IMR-90 (cell line): ENCODE measurements around the gene MYOZ3. TPM values are rescaled to one million over a fixed set of nuclear protein-coding genes. Genes with fewer than 3 reads are reported as not detected.

Source experiments
- ATAC-seq: fragments of 200-7000 bp; cut with Tn5 transposase; 2 replicates; pipeline ENCODE4 v1.9.1; 2020; ENCODE audit warnings: low read depth, mild to moderate bottlenecking, moderate library complexity
- BruUV-seq: library from RNA; stranded (reverse); fragments of 400-500 nt; replicated peaks from 2 replicates; lab custom pipeline; 2021; lab: Mats Ljungman, UMichigan
- CTCF ChIA-PET: fragments of 300-600 bp; formaldehyde crosslinking; extraction: SDS; loops from one replicate; lab custom pipeline; 2021; ENCODE audit warnings: antibody characterized with exemption; lab: Yijun Ruan, JAX
- POLR2A ChIA-PET: fragments of 300-600 bp; sonication (Branson Sonifier 250); formaldehyde crosslinking; loops from one replicate; lab custom pipeline; 2022; ENCODE audit warnings: antibody characterized with exemption; ENCODE audit not compliant: unreplicated experiment; lab: Charles Lee
- DNase-seq: peaks from one replicate; pipeline ENCODE4 v3.0.0; 2013
- H2AFZ ChIP-seq: replicated peaks from 2 replicates; pipeline ENCODE3; 2013; ENCODE audit warnings: low read length, mild to moderate bottlenecking; ENCODE audit not compliant: poor library complexity
- H2AK5ac ChIP-seq: 2 replicates; pipeline ENCODE4 v1.6.1; 2013; ENCODE audit warnings: low read depth, low read length, inconsistent platforms
- H2AK9ac ChIP-seq: replicated peaks from 2 replicates; pipeline ENCODE3; 2013; ENCODE audit warnings: mild to moderate bottlenecking, low read depth, low read length, moderate library complexity; ENCODE audit not compliant: poor library complexity
- H2BK120ac ChIP-seq: 2 replicates; pipeline ENCODE4 v1.6.1; 2013; ENCODE audit warnings: low read depth, low read length, inconsistent platforms
- H2BK15ac ChIP-seq: 3 replicates; pipeline ENCODE4 v1.6.1; 2013; ENCODE audit warnings: low read depth, low read length, inconsistent platforms
- H2BK20ac ChIP-seq: 2 replicates; pipeline ENCODE4 v1.6.1; 2013; ENCODE audit warnings: low read depth, mild to moderate bottlenecking, inconsistent platforms, low read length, moderate library complexity
- H2BK5ac ChIP-seq: 2 replicates; pipeline ENCODE4 v1.6.1; 2013; ENCODE audit warnings: mild to moderate bottlenecking, low read depth, low read length, inconsistent platforms; ENCODE audit not compliant: poor library complexity, severe bottlenecking
- H3K14ac ChIP-seq: replicated peaks from 2 replicates; pipeline ENCODE4 v1.6.1; 2013; ENCODE audit warnings: low read depth, low read length, inconsistent platforms
- H3K18ac ChIP-seq: 2 replicates; pipeline ENCODE4 v1.6.1; 2013; ENCODE audit warnings: low read depth, low read length, control low read depth
- H3K23ac ChIP-seq: 2 replicates; pipeline ENCODE4 v1.6.1; 2013; ENCODE audit warnings: low read depth, low read length, inconsistent platforms
- H3K27ac ChIP-seq: 2 replicates; pipeline ENCODE4 v1.5.1; 2013; ENCODE audit warnings: mild to moderate bottlenecking, control low read depth, low read length; ENCODE audit not compliant: insufficient read depth
- H3K27me3 ChIP-seq: 2 replicates; pipeline ENCODE4 v1.6.1; 2013; ENCODE audit warnings: low read length; ENCODE audit not compliant: control insufficient read depth, insufficient read depth
- H3K36me3 ChIP-seq: 2 replicates; pipeline ENCODE4 v1.6.1; 2013; ENCODE audit warnings: low read length, mixed read lengths; ENCODE audit not compliant: control insufficient read depth, insufficient read depth
- H3K4ac ChIP-seq: 2 replicates; pipeline ENCODE4 v1.6.1; 2013; ENCODE audit warnings: low read depth, low read length, inconsistent platforms
- H3K4me1 ChIP-seq: 2 replicates; pipeline ENCODE4 v1.6.1; 2013; ENCODE audit warnings: low read length, mixed read lengths; ENCODE audit not compliant: control insufficient read depth, insufficient read depth
- H3K4me2 ChIP-seq: 2 replicates; pipeline ENCODE4 v1.6.1; 2013; ENCODE audit warnings: low read depth, mild to moderate bottlenecking, control low read depth, low read length, moderate library complexity
- H3K4me3 ChIP-seq: 2 replicates; pipeline ENCODE4 v1.5.1; 2013; ENCODE audit warnings: low read depth, mild to moderate bottlenecking, control low read depth, low read length, moderate library complexity; ENCODE audit not compliant: insufficient read depth
- H3K56ac ChIP-seq: 2 replicates; pipeline ENCODE4 v1.6.1; 2013; ENCODE audit warnings: low read length, inconsistent platforms; ENCODE audit not compliant: insufficient read depth; ENCODE audit errors: extremely low read depth
- H3K79me1 ChIP-seq, 2 experiments: 2 replicates each; pipeline ENCODE4 v1.6.1; 2013; ENCODE audit warnings: low read length in 2 of 2, inconsistent platforms in 1 of 2, low read depth in 1 of 2
- H3K9ac ChIP-seq: 2 replicates; pipeline ENCODE4 v1.6.1; 2013; ENCODE audit warnings: low read depth, low read length, control low read depth
- H3K9me1 ChIP-seq: 2 replicates; pipeline ENCODE4 v1.6.1; 2013; ENCODE audit warnings: low read length, inconsistent platforms; ENCODE audit not compliant: insufficient read depth
- H3K9me3 ChIP-seq: 2 replicates; pipeline ENCODE4 v1.6.1; 2013; ENCODE audit warnings: low read length; ENCODE audit not compliant: control insufficient read depth, insufficient read depth
- H4K20me1 ChIP-seq: 2 replicates; pipeline ENCODE4 v1.6.1; 2013; ENCODE audit warnings: low read length, inconsistent platforms; ENCODE audit not compliant: insufficient read depth
- H4K5ac ChIP-seq: 2 replicates; pipeline ENCODE4 v1.6.1; 2013; ENCODE audit warnings: mild to moderate bottlenecking, low read depth, low read length, control low read depth
- H4K8ac ChIP-seq, 2 experiments: 2 replicates each; pipeline ENCODE4 v1.6.1; 2013; ENCODE audit warnings: low read depth in 2 of 2, low read length in 2 of 2, control low read depth in 1 of 2, inconsistent platforms in 1 of 2
- H4K91ac ChIP-seq: 2 replicates; pipeline ENCODE4 v1.6.1; 2013; ENCODE audit warnings: low read depth, low read length, inconsistent platforms; ENCODE audit not compliant: insufficient read depth
- CHD1 ChIP-seq: IDR thresholded peaks from 2 replicates; pipeline ENCODE4 v1.6.1; 2012; ENCODE audit warnings: low read depth, low read length, improper control_type of control experiment
- MAZ ChIP-seq: IDR thresholded peaks from 2 replicates; pipeline ENCODE4 v1.6.1; 2012; ENCODE audit warnings: low read depth, mild to moderate bottlenecking, low read length, improper control_type of control experiment, moderate library complexity, borderline replicate concordance
- RFX5 ChIP-seq: IDR thresholded peaks from 2 replicates; pipeline ENCODE4 v1.8.0; 2012; ENCODE audit warnings: low read depth, mild to moderate bottlenecking, low read length, moderate library complexity
- USF2 ChIP-seq: fragments of 150-350 bp; IDR thresholded peaks from 2 replicates; pipeline ENCODE4 v1.6.1; 2017; ENCODE audit warnings: mild to moderate bottlenecking, antibody characterized with exemption, low read length, low read depth
- WGBS, 2 experiments: methylation state at CpG; one replicate each; pipeline versions ENCODE4 v1.1.5 to v1.1.7; 2013; ENCODE audit warnings: missing lambda C conversion rate in 2 of 2; ENCODE audit not compliant: insufficient read length in 1 of 2; ENCODE audit errors: extremely low coverage in 2 of 2; 5-methylcytosine and 5-hydroxymethylcytosine counted together
- dilution Hi-C: fragments of 300-500 bp; cut with HindIII; formaldehyde crosslinking; loops from one replicate; pipeline ENCODE4 v1.14.3; 2018; ENCODE audit warnings: low sequenced_read_pairs; ENCODE audit not compliant: unreplicated experiment
- in situ Hi-C: fragments of 300-500 bp; cut with MboI; formaldehyde crosslinking; loops from 3 replicates; pipeline ENCODE4 v1.14.3; 2019; ENCODE audit warnings: low sequenced_read_pairs, inconsistent platforms, mixed read lengths
- intact Hi-C: fragments of 100-400 bp; cut with micrococcal nuclease; formaldehyde crosslinking; loops from 2 replicates; pipeline ENCODE4 v1.10.0; 2022
- polyA plus RNA-seq, 3 experiments: library from polyadenylated mRNA; depleted of rRNA; stranded (reverse); fragments of >200 nt; gene quantifications; 2 replicates each; pipeline ENCODE4 v1.2.3, GENCODE V29; 2012; ENCODE audit warnings: low replicate concordance in 1 of 3
- total RNA-seq: library from RNA; depleted of rRNA; stranded (reverse); fragments of >200 nt; gene quantifications from 2 replicates; pipeline ENCODE4 v1.2.3, GENCODE V29; 2012

The MYOZ3 gene
- total and polyA plus RNA-seq, 2 of the 4 experiments (the other 2 are of a cell fraction): under 0.01 to 0.24 TPM

GRCh38 chr5:150624334-150625163 is 36.5 kb upstream of the MYOZ3 start:
- H3K27ac ChIP-seq: peak overlapping the region; percentile 27; the same call in 1 of the 2 replicates
- H3K79me1 ChIP-seq: peaks cover 0 to 4% of the 10 kb centered on the region in 2 experiments; a peak in 2 of 4 replicates
- no TSS peak for BruUV-seq
- no peaks in the 10 kb centered on the region for H3K27me3 ChIP-seq
- H4K20me1 ChIP-seq: no peaks in the 10 kb centered on the region
- H3K56ac ChIP-seq: no peak overlapping the region
- ATAC-seq (peak; percentile 52), DNase-seq (no peak)
- H3K14ac ChIP-seq: no peak overlapping the region; the same call in 1 of the 2 replicates
- ChIA-PET POLR2A (no interaction called here), CTCF (no interaction called here)
- WGBS, 2 experiments: 10% methylated on average over 13 of the region's 74 CpGs; no CpG with 5 or more reads in 1 of the 2 experiments
- peak overlapping the region; percentile 60; the same call in 1 of the 2 replicates for H3K23ac ChIP-seq
- peak overlapping the region; percentile 66 for H2AFZ ChIP-seq
- H3K4me3 ChIP-seq: peak overlapping the region; percentile 88
- in situ Hi-C loops (no loop called here), dilution Hi-C loops (no loop called here), intact Hi-C loops (no loop called here)
- peak overlapping the region; percentile 70 for H3K18ac ChIP-seq
- no peaks in the 10 kb centered on the region for H3K9me3 ChIP-seq
- peak overlapping the region; percentile 67 for H2BK120ac ChIP-seq
- peak overlapping the region; percentile 70 for H3K4ac ChIP-seq
- H4K5ac ChIP-seq: peak overlapping the region; percentile 75
- no peak for TF ChIP-seq USF2
- TF ChIP-seq CHD1: no peak
- TF ChIP-seq MAZ: peak; percentile 67; the same call in 1 of the 2 replicates
- TF ChIP-seq RFX5: no peak
- H2AK5ac ChIP-seq: peak overlapping the region; percentile 88
- H3K9ac ChIP-seq: peak overlapping the region; percentile 94
- H3K4me2 ChIP-seq: peak overlapping the region; percentile 95
- H2BK5ac ChIP-seq: peak overlapping the region; percentile 23
- peak overlapping the region; percentile 61 for H2AK9ac ChIP-seq
- H4K8ac ChIP-seq: peak overlapping the region; percentile 73 to 88; a peak in 3 of 4 replicates
- peak overlapping the region; percentile 87 for H4K91ac ChIP-seq
- peak overlapping the region; percentile 60; the same call in 2 of the 3 replicates for H2BK15ac ChIP-seq
- peaks cover 53% of the 10 kb centered on the region for H3K4me1 ChIP-seq
- H2BK20ac ChIP-seq: peak overlapping the region; percentile 80; the same call in 1 of the 2 replicates
- H3K36me3 ChIP-seq: no peaks in the 10 kb centered on the region
- H3K9me1 ChIP-seq: peaks cover 12% of the 10 kb centered on the region
